Stomach (tissue), 9 donors: ENCODE data around the gene DCHS2. TPM values are rescaled to one million over a fixed set of nuclear protein-coding genes. Genes with fewer than 3 reads are reported as not detected.

Experiments
- DNase-seq, 2 donors: peaks; one replicate each; pipeline versions ENCODE4 v3.0.0 to v3.0.0-alpha.2; 2013 to 2019
- H3K27ac ChIP-seq, 5 donors: fragments of 200-600 bp in 4 of 5; sonication (generic) in 4 of 5; one replicate each; pipeline ENCODE4 v1.5.1; 2013 to 2019; ENCODE audit warnings: mild to moderate bottlenecking in 1 of 5, moderate library complexity in 1 of 5
- H3K27me3 ChIP-seq, 3 donors: fragments of 200-600 bp; sonication (generic); one replicate each; pipeline ENCODE4 v1.5.1; 2017 to 2019; ENCODE audit warnings: mixed run types in 1 of 3
- H3K36me3 ChIP-seq, 4 donors: fragments of 200-600 bp; sonication (generic); 1 replicate in 3 of 4; 2 replicates in 1 of 4; pipeline ENCODE4 v1.5.1; 2016 to 2019
- H3K4me1 ChIP-seq, 4 donors: fragments of 200-600 bp; sonication (generic); one replicate each; pipeline ENCODE4 v1.5.1; 2016 to 2019
- H3K4me3 ChIP-seq, 4 donors: fragments of 200-600 bp; sonication (generic) in 3 of 4; one replicate each; pipeline ENCODE4 v1.5.1; 2016 to 2019; ENCODE audit warnings: mild to moderate bottlenecking in 1 of 4
- H3K9me3 ChIP-seq, 4 donors: fragments of 200-600 bp; sonication (generic); one replicate each; pipeline ENCODE4 v1.5.1; 2016 to 2019
- CTCF ChIP-seq, 7 experiments: fragments of 450-650 bp in 4 of 7; fragments of 200-600 bp in 3 of 7; sonication (generic) in 3 of 7; IDR thresholded peaks; one replicate each; pipeline ENCODE4 v1.5.1; 2016 to 2019; ENCODE audit warnings: antibody characterized with exemption in 7 of 7, control low read depth in 2 of 7, mild to moderate bottlenecking in 1 of 7
- EP300 ChIP-seq: sonication (generic); formaldehyde crosslinking; IDR thresholded peaks from one replicate; pipeline ENCODE4 v1.6.1; 2017; ENCODE audit warnings: antibody characterized with exemption
- POLR2A ChIP-seq, 4 donors: fragments of 450-650 bp; IDR thresholded peaks; one replicate each; pipeline ENCODE4 v1.6.1; 2016; ENCODE audit warnings: antibody characterized with exemption in 4 of 4, control low read depth in 2 of 4, mild to moderate bottlenecking in 1 of 4, moderate library complexity in 1 of 4
- POLR2AphosphoS5 ChIP-seq, 3 donors: sonication (generic); formaldehyde crosslinking; IDR thresholded peaks; one replicate each; pipeline ENCODE4 v1.6.1; 2016; ENCODE audit warnings: antibody characterized with exemption in 3 of 3
- WGBS, 5 donors: extraction: QIAGEN DNeasy Blood & Tissue Kit in 3 of 5; methylation state at CpG; one replicate each; pipeline versions ENCODE4 v1.1.5 to v1.1.7; 2013 to 2018; 5-methylcytosine and 5-hydroxymethylcytosine counted together
- intact Hi-C: fragments of 100-400 bp; cut with DNase I; formaldehyde crosslinking; loops from one replicate; pipeline ENCODE4 v1.15.1; 2023; ENCODE audit warnings: low total_unique reads
- polyA plus RNA-seq, 3 donors: library from polyadenylated mRNA; stranded (reverse); fragments of 200-250 nt; gene quantifications; one replicate each; pipeline ENCODE4 v1.2.3, GENCODE V29; 2013
- total RNA-seq, 5 donors: library from RNA; depleted of rRNA; stranded (reverse); fragments of >200 nt; gene quantifications; one replicate each; pipeline versions ENCODE4 v1.1.0 to v1.2.3, GENCODE V29; 2014 to 2016
- donor health status: healthy with polysubstance abuse.
- donor health status: Bipolar disorder and iron deficiency.
- donor health status: healthy.

Gene DCHS2
- total and polyA plus RNA-seq, 8 donors = 0.30 to 9.7 (median 1.5) TPM; not detected in 2

GRCh38 chr4:154304679-154305078 is 186.9 kb downstream of the DCHS2 start:
- Histone ChIP-seq H3K27ac (no peak overlapping the region), H3K4me3 (no peak overlapping the region), H3K9me3 (no peaks in the 10 kb centered on the region), H3K27me3 (no peaks in the 10 kb centered on the region), H3K36me3 (no peaks in the 10 kb centered on the region), H3K4me1 (no peaks in the 10 kb centered on the region)
- no peak for DNase-seq
- no peak for TF ChIP-seq POLR2AphosphoS5 (IDR thresholded peaks at IDR 0.05)
- intact Hi-C loops = no loop called here
- 81 to 90% (median 85%) methylated on average over 5 of the region's 5 CpGs for WGBS, 5 donors

GRCh38 chr4:154294652-154295350 is 196.8 kb downstream of the DCHS2 start:
- TF ChIP-seq EP300 = no peak
- TF ChIP-seq POLR2AphosphoS5 (IDR thresholded peaks at IDR 0.05) = no peak
- TF ChIP-seq POLR2A (IDR thresholded peaks at IDR 0.05) = no peak
- TF ChIP-seq CTCF (IDR thresholded peaks at IDR 0.05) = no peak
- no peaks in the 10 kb centered on the region for H3K36me3 ChIP-seq
- H3K4me1 ChIP-seq = no peaks in the 10 kb centered on the region
- H3K27ac ChIP-seq = no peak overlapping the region
- 66 to 82% (median 75%) methylated on average over 4 of the region's 4 CpGs for WGBS, 5 donors
- H3K4me3 ChIP-seq = no peak overlapping the region
- H3K9me3 ChIP-seq = no peaks in the 10 kb centered on the region
- intact Hi-C loops = no loop called here
- H3K27me3 ChIP-seq = no peaks in the 10 kb centered on the region
- no peak for DNase-seq

GRCh38 chr4:154293427-154293826 is 198.2 kb downstream of the DCHS2 start:
- 84 to 90% (median 88%) methylated on average over 9 of the region's 9 CpGs for WGBS, 5 donors
- no peak for TF ChIP-seq POLR2AphosphoS5 (IDR thresholded peaks at IDR 0.05)
- intact Hi-C loops = no loop called here
- Histone ChIP-seq H3K27me3 (no peaks in the 10 kb centered on the region), H3K36me3 (no peaks in the 10 kb centered on the region), H3K4me3 (no peak overlapping the region), H3K27ac (no peak overlapping the region), H3K9me3 (no peaks in the 10 kb centered on the region), H3K4me1 (no peaks in the 10 kb centered on the region)
- no peak for DNase-seq

GRCh38 chr4:154292589-154292988 is 199.0 kb downstream of the DCHS2 start:
- intact Hi-C loops = no loop called here
- DNase-seq = no peak
- no peak for TF ChIP-seq POLR2AphosphoS5 (IDR thresholded peaks at IDR 0.05)
- TF ChIP-seq CTCF (IDR thresholded peaks at IDR 0.05) = no peak
- no peak for TF ChIP-seq POLR2A (IDR thresholded peaks at IDR 0.05)
- TF ChIP-seq EP300 = no peak
- Histone ChIP-seq H3K36me3 (no peaks in the 10 kb centered on the region), H3K4me3 (no peak overlapping the region), H3K27ac (no peak overlapping the region), H3K4me1 (no peaks in the 10 kb centered on the region), H3K9me3 (no peaks in the 10 kb centered on the region), H3K27me3 (no peaks in the 10 kb centered on the region)
- 94 to 98% (median 95%) methylated on average over 2 of the region's 2 CpGs for WGBS, 5 donors

GRCh38 chr4:154277172-154277571 is 214.4 kb downstream of the DCHS2 start:
- H3K4me1 ChIP-seq = no peaks in the 10 kb centered on the region
- TF ChIP-seq CTCF (IDR thresholded peaks at IDR 0.05) = no peak
- no peak for TF ChIP-seq POLR2AphosphoS5 (IDR thresholded peaks at IDR 0.05)
- DNase-seq = no peak
- 70 to 89% (median 78%) methylated on average over 2 of the region's 2 CpGs for WGBS, 5 donors
- H3K27me3 ChIP-seq = no peaks in the 10 kb centered on the region
- H3K36me3 ChIP-seq = no peaks in the 10 kb centered on the region
- H3K9me3 ChIP-seq = no peaks in the 10 kb centered on the region
- no peak overlapping the region for H3K27ac ChIP-seq
- intact Hi-C loops = no loop called here
- H3K4me3 ChIP-seq = no peak overlapping the region
